Measurements from ENCODE around the gene MLXIP.

DNA sequence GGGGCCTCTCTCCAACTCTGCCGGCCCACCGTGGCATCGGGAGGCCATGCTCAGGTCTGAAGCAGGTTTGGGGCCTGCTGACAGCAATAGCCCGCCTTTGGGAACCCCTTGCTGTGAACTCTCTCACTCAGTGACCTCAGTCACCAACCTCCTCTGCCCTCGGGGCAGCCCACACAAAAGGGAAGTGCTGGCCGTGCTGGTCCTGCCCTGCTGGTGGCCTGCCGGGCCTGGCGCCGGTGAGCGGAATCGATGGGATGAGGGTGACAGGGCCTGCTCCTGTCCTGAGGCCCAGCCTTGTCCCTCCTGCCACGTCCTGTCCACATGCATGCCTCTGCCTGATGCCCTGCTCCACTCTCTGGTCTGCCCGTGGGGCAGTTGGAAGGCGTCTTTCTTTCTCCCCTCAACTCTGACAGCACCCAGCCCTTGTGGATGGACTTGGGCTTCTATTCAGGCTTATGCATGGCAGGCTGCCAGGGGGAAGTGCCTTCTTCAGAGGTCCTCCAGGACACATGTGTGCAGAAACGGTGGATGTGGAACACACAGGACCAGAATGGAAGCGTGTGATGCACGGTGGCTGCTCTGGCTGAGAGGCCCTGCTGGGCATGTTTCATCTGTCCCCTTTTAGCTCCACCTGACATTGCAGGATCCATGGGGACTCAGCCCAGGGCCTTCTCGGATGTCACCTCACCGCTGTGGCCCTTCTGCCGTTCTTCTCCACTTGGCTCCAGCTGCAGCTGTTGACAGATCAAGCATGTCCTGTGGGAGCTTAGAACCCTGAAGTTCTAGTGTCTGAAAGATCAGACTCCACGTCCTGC, 63.6 kb downstream of the MLXIP start:
- TF ChIP-seq POLR2AphosphoS5 (IDR thresholded peaks at IDR 0.05; ENCODE audit: low read depth, low read length) (no peak), REST (IDR thresholded peaks at IDR 0.05; ENCODE audit: insufficient read depth in 1 of 2, low read depth in 2 of 2, low read length in 2 of 2) (no peak), TAF1 (IDR thresholded peaks at IDR 0.05; ENCODE audit: borderline replicate concordance, insufficient read depth, low read length) (no peak), SIN3A (IDR thresholded peaks at IDR 0.05; ENCODE audit: borderline replicate concordance, insufficient read depth, low read length) (no peak), FOXP2 (optimal IDR thresholded peaks at IDR 0.05; ENCODE audit: borderline replicate concordance, extremely low read depth, extremely low read length, insufficient read depth) (no peak)

All from PFSK-1 (cell line).